AG04450 (cell line): ENCODE measurements around the gene EXOC4. TPM values are rescaled to one million over a fixed set of nuclear protein-coding genes. Genes with fewer than 3 reads are reported as not detected.

ENCODE experiments used
- CTCF ChIA-PET: fragments of 300-600, 350-600 bp; formaldehyde crosslinking; extraction: SDS; loops from one replicate; lab custom pipeline; 2022; ENCODE audit warnings: antibody characterized with exemption, inconsistent platforms; lab: Charles Lee
- POLR2A ChIA-PET: fragments of 350-600 bp; formaldehyde crosslinking; extraction: SDS; loops from one replicate; lab custom pipeline; 2021; ENCODE audit warnings: antibody characterized with exemption, inconsistent platforms; lab: Yijun Ruan, JAX
- DNase-seq: peaks from one replicate; pipeline ENCODE4 v3.0.0-alpha.2; 2011; ENCODE audit warnings: low read depth, low spot score
- H3K27ac ChIP-seq: one replicate; pipeline ENCODE4 v1.5.1; 2012; ENCODE audit warnings: low read depth, low read length, control low read depth
- H3K27me3 ChIP-seq: one replicate; pipeline ENCODE4 v1.6.0; 2012; ENCODE audit warnings: low read length; ENCODE audit not compliant: control insufficient read depth, insufficient read depth
- H3K4me3 ChIP-seq: 2 replicates; pipeline ENCODE4 v1.5.1; 2011; ENCODE audit warnings: mild to moderate bottlenecking, low read depth, low read length, control low read depth
- H3K9me3 ChIP-seq: 2 replicates; pipeline ENCODE4 v1.5.1; 2012; ENCODE audit warnings: low read length; ENCODE audit not compliant: control insufficient read depth, insufficient read depth
- polyA plus RNA-seq: library from polyadenylated mRNA; depleted of rRNA; stranded (reverse); fragments of >200 nt; gene quantifications from 2 replicates; pipeline ENCODE4 v1.2.3, GENCODE V29; 2011
- TF ChIP-seq, protein P1 (sequence below): IDR thresholded peaks from 2 replicates; pipeline ENCODE4 v1.5.1; 2011; ENCODE audit warnings: low read depth, low read length, control low read depth, inconsistent platforms

The EXOC4 gene
- polyA plus RNA-seq, 1 experiment = 73.5 TPM

DNA sequence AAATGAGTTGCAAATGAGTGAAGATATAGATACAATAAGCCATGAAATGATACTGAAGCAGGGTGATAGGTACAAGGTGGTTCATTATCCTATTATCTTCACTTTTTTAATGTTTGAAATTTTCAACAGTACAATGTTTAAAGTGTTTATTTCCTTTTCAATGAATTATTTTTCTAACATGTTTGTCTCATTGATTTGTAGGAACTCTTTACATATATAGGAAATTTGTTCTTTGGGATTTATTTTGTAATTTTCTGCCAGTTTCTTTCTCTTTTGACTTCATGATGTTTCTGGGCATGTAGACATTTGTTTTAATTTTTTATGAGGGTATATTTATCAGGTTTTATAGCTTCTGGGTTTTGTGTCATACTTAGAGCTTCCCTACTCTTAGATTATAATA is 108.9 kb downstream of the EXOC4 start:
- no peak for DNase-seq
- TF ChIP-seq, protein P1, sequence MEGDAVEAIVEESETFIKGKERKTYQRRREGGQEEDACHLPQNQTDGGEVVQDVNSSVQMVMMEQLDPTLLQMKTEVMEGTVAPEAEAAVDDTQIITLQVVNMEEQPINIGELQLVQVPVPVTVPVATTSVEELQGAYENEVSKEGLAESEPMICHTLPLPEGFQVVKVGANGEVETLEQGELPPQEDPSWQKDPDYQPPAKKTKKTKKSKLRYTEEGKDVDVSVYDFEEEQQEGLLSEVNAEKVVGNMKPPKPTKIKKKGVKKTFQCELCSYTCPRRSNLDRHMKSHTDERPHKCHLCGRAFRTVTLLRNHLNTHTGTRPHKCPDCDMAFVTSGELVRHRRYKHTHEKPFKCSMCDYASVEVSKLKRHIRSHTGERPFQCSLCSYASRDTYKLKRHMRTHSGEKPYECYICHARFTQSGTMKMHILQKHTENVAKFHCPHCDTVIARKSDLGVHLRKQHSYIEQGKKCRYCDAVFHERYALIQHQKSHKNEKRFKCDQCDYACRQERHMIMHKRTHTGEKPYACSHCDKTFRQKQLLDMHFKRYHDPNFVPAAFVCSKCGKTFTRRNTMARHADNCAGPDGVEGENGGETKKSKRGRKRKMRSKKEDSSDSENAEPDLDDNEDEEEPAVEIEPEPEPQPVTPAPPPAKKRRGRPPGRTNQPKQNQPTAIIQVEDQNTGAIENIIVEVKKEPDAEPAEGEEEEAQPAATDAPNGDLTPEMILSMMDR = no peak
- H3K27me3 ChIP-seq = no peaks in the 10 kb centered on the region
- no peaks in the 10 kb centered on the region for H3K9me3 ChIP-seq
- H3K27ac ChIP-seq = no peak overlapping the region
- no peak overlapping the region for H3K4me3 ChIP-seq
- POLR2A ChIA-PET = no interaction called here
- CTCF ChIA-PET = no interaction called here

DNA sequence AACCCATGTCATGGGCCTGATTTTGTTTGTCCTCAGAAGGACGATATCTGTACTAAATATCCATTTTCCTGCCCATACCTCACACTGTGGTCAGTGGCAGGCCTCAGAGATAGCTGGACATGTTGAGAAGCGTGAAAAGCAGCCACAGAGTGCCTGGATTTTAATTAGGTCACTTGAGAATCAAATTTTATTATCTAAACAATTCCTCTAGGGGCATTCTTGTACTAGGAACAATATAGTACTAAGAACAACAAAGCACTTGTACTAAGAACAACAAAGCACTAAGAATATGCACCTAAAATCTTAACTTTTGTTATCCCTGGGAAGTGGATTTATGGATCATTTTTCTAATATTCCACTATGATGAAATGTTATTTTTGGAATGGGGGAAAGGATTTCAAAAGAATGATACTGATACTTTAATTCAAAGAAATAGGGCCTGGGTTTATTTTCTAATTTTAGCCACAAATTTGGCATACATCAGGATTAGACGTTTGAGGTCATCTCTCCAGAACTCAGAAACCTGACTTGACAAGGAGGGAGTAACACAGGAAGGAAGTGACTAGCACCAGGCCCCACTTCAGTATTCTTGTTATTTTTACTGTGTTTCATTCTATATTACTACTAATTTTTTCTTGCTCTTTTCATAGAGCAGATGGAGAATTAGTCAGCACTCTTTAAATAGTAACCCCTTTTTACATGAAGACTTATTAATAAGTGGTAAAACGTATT is 112.2 kb downstream of the EXOC4 start:
- CTCF ChIA-PET = no interaction called here
- DNase-seq = no peak
- H3K27me3 ChIP-seq = no peaks in the 10 kb centered on the region
- TF ChIP-seq, protein P1 = no peak
- POLR2A ChIA-PET = no interaction called here
- H3K4me3 ChIP-seq = no peak overlapping the region
- H3K27ac ChIP-seq = no peak overlapping the region
- no peaks in the 10 kb centered on the region for H3K9me3 ChIP-seq

DNA sequence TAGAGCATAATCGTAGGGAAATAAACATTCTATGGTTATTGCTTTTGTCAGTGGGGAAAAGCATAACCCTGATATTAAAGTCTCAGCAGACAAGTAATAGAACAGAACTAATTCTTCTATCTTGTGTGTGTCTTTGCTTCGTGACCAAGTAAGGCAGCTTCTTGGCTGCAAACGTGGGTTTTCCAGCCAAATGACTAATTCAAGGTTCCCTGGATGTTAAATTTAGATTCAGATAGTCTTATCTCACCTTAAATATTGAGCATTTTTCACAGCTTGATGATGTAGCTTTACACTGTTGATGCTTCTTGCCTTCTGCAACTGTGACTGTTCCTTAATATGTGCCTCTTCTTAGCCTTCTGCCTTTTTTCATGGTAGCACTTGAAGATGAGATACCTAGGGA is 113.0 kb downstream of the EXOC4 start:
- ChIA-PET CTCF (no interaction called here), POLR2A (no interaction called here)
- Histone ChIP-seq H3K27me3 (no peaks in the 10 kb centered on the region), H3K9me3 (no peaks in the 10 kb centered on the region), H3K4me3 (no peak overlapping the region), H3K27ac (no peak overlapping the region)
- no peak for DNase-seq
- TF ChIP-seq, protein P1 = no peak

DNA sequence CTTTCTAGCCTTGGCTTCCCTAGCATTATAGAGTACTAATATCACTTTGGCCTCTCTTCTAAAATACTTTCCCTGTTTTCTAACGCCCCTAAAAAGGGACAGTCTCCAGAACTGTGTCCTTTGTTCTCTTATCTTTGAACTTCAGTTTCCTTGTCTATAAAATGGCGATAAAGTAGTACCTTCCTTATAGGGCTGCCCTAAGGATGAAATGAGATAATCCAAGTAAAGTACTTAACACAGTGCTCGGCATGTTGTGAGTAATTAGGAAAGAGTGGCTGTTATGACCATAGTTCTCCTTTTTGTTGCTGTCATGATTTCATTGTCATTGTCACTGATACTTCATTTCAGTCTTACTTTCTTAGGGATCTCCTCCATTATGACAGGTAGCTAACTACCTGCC is 114.7 kb downstream of the EXOC4 start:
- TF ChIP-seq, protein P1 = no peak
- no peak overlapping the region for H3K4me3 ChIP-seq
- POLR2A ChIA-PET = no interaction called here
- CTCF ChIA-PET = no interaction called here
- H3K27ac ChIP-seq = no peak overlapping the region
- H3K9me3 ChIP-seq = no peaks in the 10 kb centered on the region
- DNase-seq = no peak
- H3K27me3 ChIP-seq = no peaks in the 10 kb centered on the region

DNA sequence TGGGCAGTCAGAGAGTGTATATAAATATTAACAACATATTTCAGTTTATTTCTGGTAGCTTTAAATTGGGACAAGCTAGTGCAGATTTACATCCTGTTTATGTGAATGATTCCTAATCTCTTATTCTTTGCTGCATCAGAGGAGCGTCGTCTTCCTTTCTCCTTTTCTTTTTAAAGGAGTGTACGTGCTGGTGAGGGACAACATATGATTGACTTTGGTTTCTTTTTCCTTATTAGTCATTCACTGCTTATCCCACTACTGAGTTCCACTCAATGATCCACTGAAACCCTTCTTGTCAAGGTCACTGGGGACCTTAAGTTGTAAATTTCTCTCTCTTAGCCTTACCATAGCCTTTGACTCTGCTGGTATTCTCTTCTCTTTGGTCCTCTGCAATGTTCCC is 116.3 kb downstream of the EXOC4 start:
- TF ChIP-seq, protein P1 = no peak
- Histone ChIP-seq H3K27me3 (no peaks in the 10 kb centered on the region), H3K27ac (no peak overlapping the region), H3K9me3 (no peaks in the 10 kb centered on the region), H3K4me3 (no peak overlapping the region)
- ChIA-PET POLR2A (no interaction called here), CTCF (no interaction called here)
- DNase-seq = no peak
